B cell (primary cell): Measurements from ENCODE around the gene CHKB. TPM values are rescaled to one million over a fixed set of nuclear protein-coding genes. Genes with fewer than 3 reads are reported as not detected.

Experiments
- ATAC-seq: fragments of 200-7000 bp; cut with Tn5 transposase; one replicate; pipeline ENCODE4 v1.10.0; 2021; ENCODE audit warnings: low read depth, mild to moderate bottlenecking, moderate number of reproducible peaks, moderate library complexity
- CTCF ChIA-PET: fragments of 350-600 bp; sonication (Branson Sonifier 250); formaldehyde crosslinking; loops from one replicate; lab custom pipeline; 2021; ENCODE audit warnings: antibody characterized with exemption, inconsistent platforms; lab: Charles Lee
- POLR2A ChIA-PET: fragments of 350-600 bp; sonication (Branson Sonifier 250); formaldehyde crosslinking; loops from one replicate; lab custom pipeline; 2021; ENCODE audit warnings: antibody characterized with exemption; lab: Charles Lee
- DNase-seq: peaks from one replicate; pipeline ENCODE4 v3.0.0; 2013
- H2AFZ ChIP-seq: 2 replicates; pipeline ENCODE4 v1.6.1; 2012; ENCODE audit warnings: mild to moderate bottlenecking, low read depth, low read length; ENCODE audit not compliant: insufficient read depth, poor library complexity, severe bottlenecking
- H3K27ac ChIP-seq, 2 donors: 1 replicate in 1 of 2; 2 replicates in 1 of 2; pipeline ENCODE4 v1.5.1; 2012 to 2013; ENCODE audit warnings: low read length in 2 of 2, mild to moderate bottlenecking in 2 of 2, moderate library complexity in 1 of 2
- H3K27me3 ChIP-seq, 4 experiments: fragments of 200-600 bp in 1 of 4; sonication (generic) in 1 of 4; replicated peaks in 1 of 4; 1 replicate in 2 of 4; 2 replicates in 2 of 4; pipeline versions ENCODE4 v1.6.1 to v1.7.0; 2013 to 2016; ENCODE audit warnings: low read length in 3 of 4, mild to moderate bottlenecking in 2 of 4, mixed read lengths in 1 of 4, moderate library complexity in 1 of 4; ENCODE audit not compliant: insufficient read depth in 4 of 4, control insufficient read depth in 3 of 4; ENCODE audit errors: control extremely low read depth in 1 of 4
- H3K36me3 ChIP-seq, 2 experiments: replicated peaks in 1 of 2; 1 replicate in 1 of 2; 2 replicates in 1 of 2; pipeline versions ENCODE4 v1.6.1 to v1.7.1; 2013; ENCODE audit warnings: low read length in 1 of 2; ENCODE audit not compliant: insufficient read depth in 2 of 2, control insufficient read depth in 1 of 2; ENCODE audit errors: control extremely low read depth in 1 of 2, extremely low read depth in 1 of 2
- H3K4me1 ChIP-seq, 2 donors: fragments of 200-600 bp in 1 of 2; sonication (generic) in 1 of 2; 1 replicate in 1 of 2; 2 replicates in 1 of 2; pipeline versions ENCODE4 v1.5.1 to v1.6.1; 2013 to 2017; ENCODE audit warnings: low read length in 2 of 2; ENCODE audit not compliant: control insufficient read depth in 2 of 2, insufficient read depth in 2 of 2
- H3K4me2 ChIP-seq: replicated peaks from 2 replicates; pipeline ENCODE3; 2012; ENCODE audit warnings: mild to moderate bottlenecking, low read depth, low read length; ENCODE audit not compliant: poor library complexity, severe bottlenecking
- H3K4me3 ChIP-seq, 5 experiments: fragments of 200-600 bp in 1 of 5; sonication (generic) in 1 of 5; 1 replicate in 3 of 5; 2 replicates in 2 of 5; pipeline versions ENCODE4 v1.5.1 to v1.7.0; 2011 to 2016; ENCODE audit warnings: low read length in 4 of 5, mild to moderate bottlenecking in 4 of 5, low read depth in 2 of 5, control low read depth in 1 of 5, moderate library complexity in 1 of 5; ENCODE audit not compliant: insufficient read depth in 1 of 5; ENCODE audit errors: control extremely low read depth in 1 of 5, extremely low read depth in 1 of 5
- H3K79me2 ChIP-seq: fragments of 200-600 bp; sonication (generic); one replicate; pipeline ENCODE4 v1.6.0; 2016; ENCODE audit warnings: low read length; ENCODE audit not compliant: control insufficient read depth, insufficient read depth
- H3K9ac ChIP-seq: fragments of 200-600 bp; sonication (generic); 2 replicates; pipeline ENCODE4 v1.6.1; 2017; ENCODE audit warnings: mild to moderate bottlenecking, low read length, moderate library complexity
- H3K9me3 ChIP-seq, 3 donors: one replicate each; pipeline versions ENCODE4 v1.6.1 to v1.7.1; 2013; ENCODE audit warnings: low read length in 2 of 3; ENCODE audit not compliant: control insufficient read depth in 2 of 3, insufficient read depth in 1 of 3; ENCODE audit errors: control extremely low read depth in 1 of 3
- H4K20me1 ChIP-seq: 2 replicates; pipeline ENCODE4 v1.6.0; 2012; ENCODE audit warnings: mild to moderate bottlenecking, low read length; ENCODE audit not compliant: insufficient read depth, control insufficient read depth, poor library complexity, severe bottlenecking
- H3K27ac Mint-ChIP-seq: one replicate; pipeline ENCODE4 v1.8.0; 2021; ENCODE audit warnings: mixed read lengths
- H3K27me3 Mint-ChIP-seq: one replicate; pipeline ENCODE4 v1.8.0; 2021; ENCODE audit warnings: mixed read lengths
- H3K4me1 Mint-ChIP-seq: one replicate; pipeline ENCODE4 v1.8.0; 2021; ENCODE audit warnings: mixed read lengths
- H3K4me3 Mint-ChIP-seq: one replicate; pipeline ENCODE4 v1.8.0; 2021; ENCODE audit warnings: mixed read lengths
- H3K9me3 Mint-ChIP-seq: one replicate; pipeline ENCODE4 v1.8.0; 2022; ENCODE audit warnings: mixed read lengths; ENCODE audit not compliant: insufficient read depth
- CTCF ChIP-seq: fragments of 200-600 bp; IDR thresholded peaks from one replicate; pipeline ENCODE4 v1.8.0; 2022; ENCODE audit warnings: antibody characterized with exemption, mild to moderate bottlenecking
- EZH2 ChIP-seq: IDR thresholded peaks from 2 replicates; pipeline ENCODE4 v1.6.1; 2012; ENCODE audit warnings: borderline replicate concordance, low read depth, mild to moderate bottlenecking, moderate library complexity, low read length; ENCODE audit not compliant: insufficient read depth, poor library complexity, severe bottlenecking
- WGBS: methylation state at CpG from one replicate; pipeline ENCODE4 v1.1.5; 2013; ENCODE audit warnings: missing lambda C conversion rate; ENCODE audit not compliant: insufficient coverage; 5-methylcytosine and 5-hydroxymethylcytosine counted together
- intact Hi-C: fragments of 100-400 bp; cut with micrococcal nuclease; formaldehyde crosslinking; loops from one replicate; pipeline ENCODE4 v1.10.0; 2022
- polyA plus RNA-seq: library from polyadenylated mRNA; depleted of rRNA; stranded (reverse); fragments of >200 nt; gene quantifications from 2 replicates; pipeline ENCODE4 v1.2.3, GENCODE V29; 2012
- total RNA-seq, 2 donors: library from RNA; stranded (reverse); fragments of 120-200 nt in 1 of 2; gene quantifications; 1 replicate in 1 of 2; 2 replicates in 1 of 2; pipeline versions ENCODE4 v1.2.3 to v1.2.4, GENCODE V29; 2013 to 2022

The CHKB gene
- total and polyA plus RNA-seq, 2 donors (not counting 1 experiment from before 2014, with no cell fraction given) = 238 to 309 TPM

DNA sequence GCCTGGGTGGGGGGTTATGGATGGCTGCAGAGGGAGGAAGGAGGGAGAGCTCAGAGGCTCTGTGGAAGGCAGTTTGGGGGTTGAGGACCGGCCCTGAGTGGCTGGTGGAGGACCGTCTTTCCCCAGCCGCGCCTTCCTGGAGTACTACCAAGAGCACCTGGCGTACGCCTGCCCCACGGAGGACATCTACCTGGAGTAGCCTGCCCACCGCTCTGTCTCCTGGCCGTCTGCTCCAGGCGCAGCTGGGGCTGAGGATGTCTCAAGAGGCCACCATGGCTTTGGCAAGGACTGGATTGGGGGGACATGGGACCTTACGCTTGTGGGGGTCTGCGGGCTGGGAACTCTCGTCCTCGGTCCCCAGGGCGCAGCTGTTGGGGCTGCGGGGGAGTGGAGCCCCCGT lies 27.9 kb upstream of the CHKB start:
- ChIA-PET POLR2A (no interaction called here), CTCF (no interaction called here)
- peaks cover 0 to 9% (median 0%) of the 10 kb centered on the region in 3 donors for H3K9me3 ChIP-seq
- no peaks in the 10 kb centered on the region for H3K79me2 ChIP-seq
- intact Hi-C loops = no loop called here
- peaks cover 0 to 37% (median 3%) of the 10 kb centered on the region in 4 experiments for H3K27me3 ChIP-seq
- WGBS = 95% methylated on average over 17 of the region's 17 CpGs
- TF ChIP-seq EZH2 (no peak), CTCF (no peak)
- H3K4me3 ChIP-seq = no peak overlapping the region
- H3K27ac ChIP-seq = no peak overlapping the region
- no peak overlapping the region for H3K27ac Mint-ChIP-seq
- DNase-seq (no peak), ATAC-seq (no peak)
- H3K4me3 Mint-ChIP-seq = no peak overlapping the region
- no peak overlapping the region for H3K4me2 ChIP-seq
- H2AFZ ChIP-seq = no peak overlapping the region
- H3K4me1 ChIP-seq = no peaks in the 10 kb centered on the region
- H3K4me1 Mint-ChIP-seq = peaks cover 1% of the 10 kb centered on the region
- no peak overlapping the region for H3K9ac ChIP-seq
- H3K36me3 ChIP-seq = no peaks in the 10 kb centered on the region
- no peaks in the 10 kb centered on the region for H4K20me1 ChIP-seq
- no peaks in the 10 kb centered on the region for H3K9me3 Mint-ChIP-seq
- peaks cover 43% of the 10 kb centered on the region for H3K27me3 Mint-ChIP-seq

GRCh38 chr22:50610041-50610451 lies 27.4 kb upstream of the CHKB start:
- DNase-seq (no peak), ATAC-seq (no peak)
- Mint-ChIP-seq H3K4me3 (no peak overlapping the region), H3K27me3 (peaks cover 43% of the 10 kb centered on the region), H3K9me3 (no peaks in the 10 kb centered on the region), H3K27ac (no peak overlapping the region), H3K4me1 (peaks cover 1% of the 10 kb centered on the region)
- intact Hi-C loops = no loop called here
- no peak overlapping the region for H3K9ac ChIP-seq
- no peak overlapping the region for H2AFZ ChIP-seq
- H3K36me3 ChIP-seq = no peaks in the 10 kb centered on the region
- TF ChIP-seq EZH2 = no peak
- no peak for TF ChIP-seq CTCF
- 88% methylated on average over 6 of the region's 11 CpGs for WGBS
- no peaks in the 10 kb centered on the region for H3K79me2 ChIP-seq
- peaks cover 0 to 41% (median 3%) of the 10 kb centered on the region in 4 experiments for H3K27me3 ChIP-seq
- no peak overlapping the region for H3K27ac ChIP-seq
- no peaks in the 10 kb centered on the region for H3K4me1 ChIP-seq
- peaks cover 0 to 9% (median 0%) of the 10 kb centered on the region in 3 donors for H3K9me3 ChIP-seq
- CTCF ChIA-PET = no interaction called here
- POLR2A ChIA-PET = no interaction called here
- H3K4me2 ChIP-seq = no peak overlapping the region
- H3K4me3 ChIP-seq = no peak overlapping the region
- H4K20me1 ChIP-seq = no peaks in the 10 kb centered on the region
